PFSK-1 (cell line): ENCODE results near the gene SGO2.

Experiments
- POLR2AphosphoS5 ChIP-seq: IDR thresholded peaks from 2 replicates; pipeline ENCODE4 v1.6.1; 2012; ENCODE audit warnings: low read depth, mild to moderate bottlenecking, control low read depth, low read length, moderate library complexity
- SIN3A ChIP-seq: IDR thresholded peaks from 2 replicates; pipeline ENCODE4 v1.6.1; 2012; ENCODE audit warnings: mild to moderate bottlenecking, low read length, moderate library complexity, borderline replicate concordance; ENCODE audit not compliant: insufficient read depth
- TAF1 ChIP-seq: IDR thresholded peaks from 2 replicates; pipeline ENCODE4 v1.6.1; 2012; ENCODE audit warnings: low read length, control low read depth, borderline replicate concordance; ENCODE audit not compliant: insufficient read depth
- TF ChIP-seq, protein P1 (sequence below), 2 experiments: IDR thresholded peaks; 2 replicates each; pipeline versions ENCODE4 v1.6.1 to v1.8.0; 2011 to 2012; ENCODE audit warnings: low read depth in 2 of 2, low read length in 2 of 2, control low read depth in 1 of 2, inconsistent platforms in 1 of 2, mild to moderate bottlenecking in 1 of 2, moderate library complexity in 1 of 2; ENCODE audit not compliant: insufficient read depth in 1 of 2

DNA sequence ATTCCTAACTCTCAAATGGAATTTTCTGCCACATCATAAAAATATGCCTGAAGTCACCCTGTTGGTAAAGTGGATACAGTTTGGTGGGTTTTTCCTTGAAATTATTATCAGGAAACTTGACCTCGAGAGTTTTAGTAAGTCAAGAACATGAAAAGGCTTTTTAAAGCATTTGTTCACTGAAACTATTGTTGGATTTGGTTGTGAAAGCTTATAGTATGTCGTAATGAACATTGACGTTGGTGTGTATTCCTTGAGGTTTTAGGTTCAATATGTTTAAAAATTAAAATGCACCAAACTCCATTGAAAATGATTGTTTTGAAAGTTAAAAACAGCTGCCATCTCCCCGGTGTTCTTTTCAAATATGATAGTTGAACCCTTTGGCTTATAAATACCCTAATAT is 90.6 kb downstream of the SGO2 start:
- TF ChIP-seq, protein P1, sequence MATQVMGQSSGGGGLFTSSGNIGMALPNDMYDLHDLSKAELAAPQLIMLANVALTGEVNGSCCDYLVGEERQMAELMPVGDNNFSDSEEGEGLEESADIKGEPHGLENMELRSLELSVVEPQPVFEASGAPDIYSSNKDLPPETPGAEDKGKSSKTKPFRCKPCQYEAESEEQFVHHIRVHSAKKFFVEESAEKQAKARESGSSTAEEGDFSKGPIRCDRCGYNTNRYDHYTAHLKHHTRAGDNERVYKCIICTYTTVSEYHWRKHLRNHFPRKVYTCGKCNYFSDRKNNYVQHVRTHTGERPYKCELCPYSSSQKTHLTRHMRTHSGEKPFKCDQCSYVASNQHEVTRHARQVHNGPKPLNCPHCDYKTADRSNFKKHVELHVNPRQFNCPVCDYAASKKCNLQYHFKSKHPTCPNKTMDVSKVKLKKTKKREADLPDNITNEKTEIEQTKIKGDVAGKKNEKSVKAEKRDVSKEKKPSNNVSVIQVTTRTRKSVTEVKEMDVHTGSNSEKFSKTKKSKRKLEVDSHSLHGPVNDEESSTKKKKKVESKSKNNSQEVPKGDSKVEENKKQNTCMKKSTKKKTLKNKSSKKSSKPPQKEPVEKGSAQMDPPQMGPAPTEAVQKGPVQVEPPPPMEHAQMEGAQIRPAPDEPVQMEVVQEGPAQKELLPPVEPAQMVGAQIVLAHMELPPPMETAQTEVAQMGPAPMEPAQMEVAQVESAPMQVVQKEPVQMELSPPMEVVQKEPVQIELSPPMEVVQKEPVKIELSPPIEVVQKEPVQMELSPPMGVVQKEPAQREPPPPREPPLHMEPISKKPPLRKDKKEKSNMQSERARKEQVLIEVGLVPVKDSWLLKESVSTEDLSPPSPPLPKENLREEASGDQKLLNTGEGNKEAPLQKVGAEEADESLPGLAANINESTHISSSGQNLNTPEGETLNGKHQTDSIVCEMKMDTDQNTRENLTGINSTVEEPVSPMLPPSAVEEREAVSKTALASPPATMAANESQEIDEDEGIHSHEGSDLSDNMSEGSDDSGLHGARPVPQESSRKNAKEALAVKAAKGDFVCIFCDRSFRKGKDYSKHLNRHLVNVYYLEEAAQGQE (IDR thresholded peaks at IDR 0.05; ENCODE audit: insufficient read depth in 1 of 2, low read depth in 2 of 2, low read length in 2 of 2) = no peak
- TF ChIP-seq SIN3A (no peak), TAF1 (no peak), POLR2AphosphoS5 (no peak)
